Activated CD4-positive, alpha-beta T cell treated with anti-CD3 and anti-CD28 coated beads for 36 hours (primary cell): ENCODE measurements around the gene ABCC8. TPM values are rescaled to one million over a fixed set of nuclear protein-coding genes. Genes with fewer than 3 reads are reported as not detected.

Source experiments
- ATAC-seq: fragments of 200-7000 bp; cut with Tn5 transposase; one replicate; pipeline ENCODE4 v1.10.0; 2021; ENCODE audit warnings: mild to moderate bottlenecking, moderate library complexity
- CTCF ChIA-PET: fragments of 350-600 bp; sonication (Branson Sonifier 250); formaldehyde crosslinking; loops from one replicate; lab custom pipeline; 2021; ENCODE audit warnings: antibody characterized with exemption; lab: Charles Lee
- POLR2A ChIA-PET: fragments of 350-600 bp; sonication (Branson Sonifier 250); formaldehyde crosslinking; loops from one replicate; lab custom pipeline; 2021; ENCODE audit warnings: antibody characterized with exemption, inconsistent platforms; lab: Charles Lee
- DNase-seq: peaks from one replicate; pipeline ENCODE4 v3.0.0-alpha.2; 2020
- H3K27ac Mint-ChIP-seq: one replicate; pipeline ENCODE4 v1.8.0; 2021; ENCODE audit warnings: mixed read lengths
- H3K27me3 Mint-ChIP-seq: one replicate; pipeline ENCODE4 v1.8.0; 2021; ENCODE audit warnings: mixed read lengths
- H3K36me3 Mint-ChIP-seq: one replicate; pipeline ENCODE4 v1.8.0; 2021; ENCODE audit warnings: low read depth, mixed read lengths
- H3K4me1 Mint-ChIP-seq: one replicate; pipeline ENCODE4 v1.8.0; 2021; ENCODE audit warnings: mixed read lengths
- H3K4me3 Mint-ChIP-seq: one replicate; pipeline ENCODE4 v1.8.0; 2021; ENCODE audit warnings: mild to moderate bottlenecking, moderate library complexity, mixed read lengths
- H3K9me3 Mint-ChIP-seq: one replicate; pipeline ENCODE4 v1.8.0; 2021; ENCODE audit warnings: low read depth, mixed read lengths
- intact Hi-C, 2 experiments: fragments of 100-400 bp; cut with DNase I in 1 of 2; cut with micrococcal nuclease in 1 of 2; formaldehyde crosslinking; loops; one replicate each; pipeline versions ENCODE4 v1.14.2 to v1.15.1; 2022 to 2024; cut with DNase I, micrococcal nuclease
- total RNA-seq, 2 experiments: library from RNA; stranded (reverse); gene quantifications; one replicate each; pipeline ENCODE4 v1.2.3, GENCODE V29; 2021

Gene ABCC8
- total RNA-seq, 2 experiments from 2014 or later = not detected

GRCh38 chr11:17350455-17351171 lies 126.0 kb downstream of the ABCC8 start:
- ATAC-seq (peak; percentile 71), DNase-seq (no peak)
- POLR2A ChIA-PET = no interaction called here
- Mint-ChIP-seq H3K27me3 (peaks cover 11% of the 10 kb centered on the region), H3K36me3 (no peaks in the 10 kb centered on the region), H3K4me3 (peak overlapping the region; percentile 77), H3K4me1 (peaks cover 35% of the 10 kb centered on the region), H3K27ac (peak overlapping the region; percentile 52), H3K9me3 (peaks cover 3% of the 10 kb centered on the region)
- CTCF ChIA-PET = interaction anchor here (0.7 to 1.2 kb wide), 3 partner anchors 36 to 121 kb away, joined by 3 to 5 read pairs (median 3); no protein-coding TSS in a partner anchor
- intact Hi-C loops = loop anchor here (1.0 to 5.0 kb wide), 8 partner anchors 39 to 1032 kb away; partner anchors contain the start of genes C11orf58 (in 1 of the 2), NUCB2 (in 1 of the 2) and PIK3C2A (in 1 of the 2)

- H3K4me1 Mint-ChIP-seq = peaks cover 34% of the 10 kb centered on the region
- H3K27me3 Mint-ChIP-seq = peaks cover 9% of the 10 kb centered on the region
- no peaks in the 10 kb centered on the region for H3K9me3 Mint-ChIP-seq
- no peak overlapping the region for H3K4me3 Mint-ChIP-seq
- no peak overlapping the region for H3K27ac Mint-ChIP-seq
- no peaks in the 10 kb centered on the region for H3K36me3 Mint-ChIP-seq
- ChIA-PET POLR2A (no interaction called here), CTCF (no interaction called here)
- no peak for DNase-seq
- intact Hi-C loops = no loop called here
- ATAC-seq = no peak
Measured at GRCh38 chr11:17347676-17348075, 129.0 kb downstream of the ABCC8 start.

- intact Hi-C loops = no loop called here
- H3K27me3 Mint-ChIP-seq = no peaks in the 10 kb centered on the region
- peaks cover 3% of the 10 kb centered on the region for H3K36me3 Mint-ChIP-seq
- no peaks in the 10 kb centered on the region for H3K9me3 Mint-ChIP-seq
- H3K4me3 Mint-ChIP-seq = no peak overlapping the region
- POLR2A ChIA-PET = no interaction called here
- peak; percentile 80 for DNase-seq
- peaks cover 15% of the 10 kb centered on the region for H3K4me1 Mint-ChIP-seq
- no peak overlapping the region for H3K27ac Mint-ChIP-seq
- CTCF ChIA-PET = interaction anchor here (1.4 to 2.6 kb wide), 3 partner anchors 10 to 43 kb away, joined by 3 to 14 read pairs (median 5); no protein-coding TSS in a partner anchor
- ATAC-seq = peak; percentile 99
Measured at GRCh38 chr11:17343907-17344306, 132.7 kb downstream of the ABCC8 start.

- DNase-seq (no peak), ATAC-seq (no peak)
- intact Hi-C loops = no loop called here
- no peaks in the 10 kb centered on the region for H3K9me3 Mint-ChIP-seq
- CTCF ChIA-PET = interaction anchor here (2.6 kb wide), 1 partner anchor 11 kb away, joined by 14 read pairs; no protein-coding TSS in a partner anchor
- POLR2A ChIA-PET = no interaction called here
- H3K27ac Mint-ChIP-seq = no peak overlapping the region
- H3K36me3 Mint-ChIP-seq = peaks cover 3% of the 10 kb centered on the region
- H3K27me3 Mint-ChIP-seq = no peaks in the 10 kb centered on the region
- H3K4me1 Mint-ChIP-seq = peaks cover 15% of the 10 kb centered on the region
- no peak overlapping the region for H3K4me3 Mint-ChIP-seq
Measured at GRCh38 chr11:17343257-17343656, 133.4 kb downstream of the ABCC8 start.

Other genes with a start within 250 kb of the ABCC8 start
- 10 to 100 TPM; 45.0 to 59.9 TPM for gene NUCB2, start 200.1 kb downstream of the ABCC8 start, total RNA-seq
- under 1 TPM; 0.80 to 0.86 TPM for gene NCR3LG1, start 125.0 kb downstream of the ABCC8 start, total RNA-seq
- gene KCNJ11, start 88.2 kb downstream of the ABCC8 start, total RNA-seq = under 1 TPM; 0.23 to 0.43 TPM
- not detected for gene USH1C, start 67.6 kb upstream of the ABCC8 start, total RNA-seq
- gene OTOG, start 70.4 kb upstream of the ABCC8 start, total RNA-seq = not detected
- gene MYOD1, start 242.7 kb upstream of the ABCC8 start, total RNA-seq = not detected